Activated naive CD8-positive, alpha-beta T cell treated with anti-CD3 and anti-CD28 coated beads, Interleukin-2, amount 10 ng/mL, durations not matched to agents 7 days and 5 days (primary cell): Measurements from ENCODE around the gene PCK1. TPM values are rescaled to one million over a fixed set of nuclear protein-coding genes. Genes with fewer than 3 reads are reported as not detected.
"Not testable (repeated sequence)": the region's sequence is repeated elsewhere in the genome, so short reads cannot be mapped to it uniquely, and the experiment has no call there.

Source experiments
- ATAC-seq: fragments of 150-1000 bp; cut with Tn5 transposase; one replicate; pipeline ENCODE4 v1.10.0; 2021; ENCODE audit warnings: low read depth, moderate library complexity
- POLR2A ChIA-PET: fragments of 350-600 bp; sonication (Branson Sonifier 250); formaldehyde crosslinking; loops from one replicate; lab custom pipeline; 2021; ENCODE audit warnings: antibody characterized with exemption; lab: Charles Lee
- DNase-seq: peaks from one replicate; pipeline ENCODE4 v3.0.0; 2021
- H3K27ac Mint-ChIP-seq: one replicate; pipeline ENCODE4 v1.8.0; 2022; ENCODE audit warnings: mild to moderate bottlenecking, mixed read lengths
- H3K27me3 Mint-ChIP-seq: one replicate; pipeline ENCODE4 v1.8.0; 2022; ENCODE audit warnings: mild to moderate bottlenecking, moderate library complexity, mixed read lengths
- H3K36me3 Mint-ChIP-seq: one replicate; pipeline ENCODE4 v1.8.0; 2021; ENCODE audit warnings: mild to moderate bottlenecking, mixed read lengths
- H3K4me1 Mint-ChIP-seq: one replicate; pipeline ENCODE4 v1.8.0; 2021; ENCODE audit warnings: mixed read lengths
- H3K4me3 Mint-ChIP-seq: one replicate; pipeline ENCODE4 v1.8.0; 2022; ENCODE audit warnings: mild to moderate bottlenecking, moderate library complexity, mixed read lengths
- H3K9me3 Mint-ChIP-seq: one replicate; pipeline ENCODE4 v1.8.0; 2021; ENCODE audit warnings: mixed read lengths
- total RNA-seq, 2 experiments: library from RNA; stranded (reverse); gene quantifications; one replicate each; pipeline ENCODE4 v1.2.3, GENCODE V29; 2021

The PCK1 gene
- not detected for total RNA-seq

DNA sequence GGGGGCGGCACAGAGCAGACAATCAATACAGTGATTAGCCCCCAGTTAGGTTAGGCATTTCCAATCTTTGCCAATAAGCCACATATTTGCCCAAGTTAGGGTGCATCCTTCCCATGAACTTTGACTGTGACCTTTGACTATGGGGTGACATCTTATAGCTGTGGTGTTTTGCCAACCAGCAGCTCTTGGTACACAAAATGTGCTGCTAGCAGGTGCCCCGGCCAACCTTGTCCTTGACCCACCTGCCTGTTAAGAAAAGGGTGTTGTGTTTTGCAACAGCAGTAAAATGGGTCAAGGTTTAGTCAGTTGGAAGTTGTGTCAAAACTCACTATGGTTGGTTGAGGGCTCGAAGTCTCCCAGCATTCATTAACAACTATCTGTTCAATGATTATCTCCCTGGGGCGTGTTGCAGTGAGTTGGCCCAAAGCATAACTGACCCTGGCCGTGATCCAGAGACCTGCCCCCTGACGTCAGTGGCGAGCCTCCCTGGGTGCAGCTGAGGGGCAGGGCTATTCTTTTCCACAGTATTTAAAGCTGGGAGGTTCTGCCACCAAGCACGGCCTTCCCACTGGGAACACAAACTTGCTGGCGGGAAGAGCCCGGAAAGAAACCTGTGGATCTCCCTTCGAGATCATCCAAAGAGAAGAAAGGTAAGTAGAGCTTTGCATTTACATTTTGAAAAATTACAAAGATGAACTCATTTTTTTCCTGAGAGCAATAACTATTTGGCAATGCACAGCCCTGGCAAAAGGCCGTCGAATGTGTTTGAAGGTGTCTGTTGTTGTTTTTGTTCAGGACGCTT, at the start of gene PCK1:
TSS of gene PCK1 (plus strand) at position 557 of the 802 bp plus-strand sequence. CDS start 302 bp downstream, outside the sequence.
- Mint-ChIP-seq H3K4me1 (no peaks in the 10 kb centered on the region), H3K27me3 (peaks cover 14% of the 10 kb centered on the region), H3K27ac (no peak within 1 kb of the TSS), H3K36me3 (no peaks in the 10 kb centered on the region), H3K9me3 (no peaks in the 10 kb centered on the region), H3K4me3 (no peak within 1 kb of the TSS)
- POLR2A ChIA-PET = no interaction called here
- no peak for ATAC-seq
- DNase-seq = no peak

DNA sequence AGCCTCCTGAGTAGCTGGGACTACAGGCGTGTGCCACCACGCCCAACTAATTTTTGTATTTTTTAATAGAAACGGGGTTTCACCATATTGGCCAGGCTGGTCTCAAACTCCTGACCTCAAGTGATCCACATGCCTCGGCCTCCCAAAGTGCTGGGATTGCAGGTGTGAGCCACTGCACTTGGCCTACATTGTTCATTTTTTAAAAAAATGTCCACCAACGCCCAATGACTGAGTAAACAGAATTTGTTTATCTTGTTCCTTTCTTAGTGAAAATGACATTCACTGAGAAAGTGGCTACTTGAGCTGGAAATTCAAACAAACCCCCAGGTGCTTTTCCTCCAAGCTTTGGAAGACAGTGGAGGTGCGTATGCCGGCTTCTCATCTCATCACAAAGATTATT, 49.2 kb upstream of the PCK1 start:
- H3K4me3 Mint-ChIP-seq, ATAC-seq, DNase-seq, H3K27ac Mint-ChIP-seq, H3K9me3 Mint-ChIP-seq, H3K36me3 Mint-ChIP-seq, H3K4me1 Mint-ChIP-seq, POLR2A ChIA-PET: not testable (repeated sequence)
- H3K27me3 Mint-ChIP-seq = peaks cover 31% of the 10 kb centered on the region

GRCh38 chr20:57512432-57512831, 48.5 kb upstream of the PCK1 start:
- DNase-seq (no peak), ATAC-seq (no peak)
- POLR2A ChIA-PET = no interaction called here
- Mint-ChIP-seq H3K4me3 (no peak overlapping the region), H3K27ac (no peak overlapping the region), H3K27me3 (peaks cover 28% of the 10 kb centered on the region), H3K9me3 (no peaks in the 10 kb centered on the region), H3K4me1 (no peaks in the 10 kb centered on the region), H3K36me3 (no peaks in the 10 kb centered on the region)

DNA sequence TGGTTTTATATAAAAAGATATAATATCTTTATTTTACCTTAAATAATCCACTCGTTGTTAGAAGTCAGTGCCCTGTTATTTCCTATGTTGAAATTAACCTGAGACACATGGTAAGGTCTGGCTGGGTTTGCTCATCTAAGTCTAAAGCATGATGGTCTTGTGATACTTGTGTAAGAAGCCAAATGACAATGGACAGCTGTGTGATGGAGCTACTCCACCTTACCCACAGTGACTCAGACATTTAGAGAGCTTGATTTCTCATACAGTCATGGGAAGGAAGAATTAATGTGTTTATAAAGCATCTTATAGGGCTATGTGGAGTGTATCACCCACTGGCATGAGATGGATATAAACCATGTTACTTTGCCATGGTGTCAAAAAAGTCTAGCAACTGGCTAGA, 47.7 kb upstream of the PCK1 start:
- no peaks in the 10 kb centered on the region for H3K9me3 Mint-ChIP-seq
- ATAC-seq (no peak), DNase-seq (no peak)
- no peak overlapping the region for H3K4me3 Mint-ChIP-seq
- no peak overlapping the region for H3K27ac Mint-ChIP-seq
- H3K36me3 Mint-ChIP-seq = no peaks in the 10 kb centered on the region
- no peaks in the 10 kb centered on the region for H3K4me1 Mint-ChIP-seq
- POLR2A ChIA-PET = no interaction called here
- H3K27me3 Mint-ChIP-seq = peaks cover 25% of the 10 kb centered on the region

DNA sequence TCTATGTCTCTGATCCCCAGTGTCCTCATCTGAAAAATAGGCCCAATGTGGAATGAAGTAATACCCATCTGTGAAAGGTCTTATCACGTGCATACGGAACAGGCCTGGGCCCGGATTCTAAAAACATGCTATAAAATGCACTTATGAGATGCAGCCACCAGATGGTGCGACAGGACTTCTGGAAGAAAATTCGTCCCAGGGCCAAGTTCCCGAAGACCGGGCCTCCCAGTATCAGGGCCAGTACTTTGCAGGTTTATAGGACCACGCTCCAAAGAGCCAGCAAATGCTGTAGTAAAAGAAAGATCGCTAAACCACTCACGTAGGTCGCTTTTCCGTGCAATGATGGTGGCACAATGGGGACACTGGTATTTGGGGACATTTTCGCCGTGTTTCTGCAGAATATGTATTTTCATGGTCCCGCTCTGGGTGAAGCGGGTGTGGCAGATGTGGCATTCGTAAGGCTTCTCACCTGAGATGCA, 46.6 kb upstream of the PCK1 start:
- POLR2A ChIA-PET = no interaction called here
- ATAC-seq = no peak
- Mint-ChIP-seq H3K36me3 (no peaks in the 10 kb centered on the region), H3K27me3 (peaks cover 27% of the 10 kb centered on the region), H3K4me1 (no peaks in the 10 kb centered on the region), H3K9me3 (no peaks in the 10 kb centered on the region), H3K4me3 (no peak overlapping the region), H3K27ac (no peak overlapping the region)
- DNase-seq = no peak

- H3K4me1 Mint-ChIP-seq = peaks cover 11% of the 10 kb centered on the region
- no peak for DNase-seq
- no peak overlapping the region for H3K4me3 Mint-ChIP-seq
- H3K9me3 Mint-ChIP-seq = no peaks in the 10 kb centered on the region
- peaks cover 13% of the 10 kb centered on the region for H3K27me3 Mint-ChIP-seq
- ATAC-seq = no peak
- POLR2A ChIA-PET = no interaction called here
- H3K27ac Mint-ChIP-seq = no peak overlapping the region
- no peaks in the 10 kb centered on the region for H3K36me3 Mint-ChIP-seq
These were observed 43.0 kb upstream of the PCK1 start for GRCh38 chr20:57517904-57518303.

DNA sequence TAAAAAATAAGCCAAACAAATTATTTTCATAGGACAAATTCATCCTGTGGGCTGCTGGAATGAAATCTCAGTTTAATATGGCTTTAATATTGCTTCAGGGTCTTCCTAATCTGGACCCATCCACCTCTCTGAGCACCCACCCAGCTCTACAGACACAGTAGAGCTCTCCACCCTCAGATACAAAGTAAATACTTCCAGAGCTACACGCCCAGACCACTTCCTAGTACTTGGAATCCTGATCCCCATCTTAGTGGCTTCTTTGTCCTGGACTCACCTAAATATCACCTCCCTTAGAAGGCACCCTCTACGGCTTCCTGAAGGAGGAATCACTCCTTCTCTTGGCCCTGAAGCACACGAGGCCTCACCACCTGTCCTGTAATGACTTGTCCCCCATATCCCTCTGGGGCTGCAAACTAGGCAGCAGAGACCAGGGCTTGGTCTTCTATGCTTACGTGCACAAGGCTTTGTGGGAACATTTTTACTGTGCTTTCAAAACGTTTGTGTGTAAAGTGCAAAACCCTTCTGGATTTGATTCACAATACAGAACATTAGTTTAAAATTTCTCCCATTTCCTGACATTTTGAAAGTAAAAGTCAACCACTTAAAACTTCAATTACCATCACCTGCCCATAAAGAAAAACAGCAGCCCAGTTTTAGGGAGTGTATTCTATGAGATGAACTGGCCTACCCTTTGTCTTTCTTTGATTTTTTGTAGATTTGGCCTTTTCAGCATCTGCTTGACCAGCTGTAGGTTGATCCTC, 38.4 kb upstream of the PCK1 start:
- Mint-ChIP-seq H3K27ac (no peak overlapping the region), H3K4me3 (peak overlapping the region; percentile 2), H3K9me3 (no peaks in the 10 kb centered on the region), H3K27me3 (peaks cover 6% of the 10 kb centered on the region), H3K4me1 (peaks cover 14% of the 10 kb centered on the region), H3K36me3 (no peaks in the 10 kb centered on the region)
- no peak for ATAC-seq
- no peak for DNase-seq
- POLR2A ChIA-PET = no interaction called here

- no peak for DNase-seq
- Mint-ChIP-seq H3K27ac (no peak overlapping the region), H3K36me3 (no peaks in the 10 kb centered on the region), H3K27me3 (peaks cover 3% of the 10 kb centered on the region), H3K4me3 (no peak overlapping the region), H3K9me3 (no peaks in the 10 kb centered on the region), H3K4me1 (peaks cover 14% of the 10 kb centered on the region)
- POLR2A ChIA-PET = no interaction called here
- ATAC-seq = no peak
These were observed 37.1 kb upstream of the PCK1 start for GRCh38 chr20:57523782-57524181.

DNA sequence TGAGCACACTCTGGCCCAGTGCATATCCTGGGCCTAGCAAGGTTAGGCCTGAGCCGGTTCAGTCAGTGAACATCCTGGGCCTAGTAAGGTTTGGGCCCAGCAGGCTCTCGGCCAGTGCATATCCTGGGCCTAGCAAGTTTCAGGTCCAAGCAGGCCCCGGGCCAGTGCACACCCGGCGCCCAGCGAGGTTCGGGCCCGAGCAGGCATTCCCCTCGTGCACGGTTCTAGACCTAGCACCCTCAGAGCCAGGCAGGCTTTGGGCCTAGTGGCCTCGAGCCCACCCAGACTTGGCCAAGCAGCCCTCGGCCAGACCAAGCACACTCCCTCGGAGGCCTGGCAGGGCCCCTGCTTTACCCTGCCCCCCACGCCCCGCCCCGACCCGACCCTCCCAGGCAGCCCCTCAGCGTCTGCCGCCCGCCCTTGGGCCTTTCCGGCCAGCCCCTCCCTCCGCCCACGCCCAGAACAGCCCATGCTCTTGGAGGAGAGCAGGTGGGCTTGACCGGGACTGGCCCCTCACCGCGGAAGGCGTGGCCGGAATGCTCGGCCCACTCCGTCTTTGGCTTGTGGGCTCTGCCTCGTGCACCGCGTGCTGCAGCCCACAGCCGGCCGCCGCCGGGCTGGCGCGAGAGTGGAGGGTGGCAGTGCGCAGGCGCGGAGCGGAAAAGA, 36.3 kb upstream of the PCK1 start, which contains the start of gene CTCFL:
TSS of gene CTCFL (minus strand) at position 630 of the 666 bp plus-strand sequence. CDS start 935 bp downstream, outside the sequence.
- peaks cover 14% of the 10 kb centered on the region for H3K4me1 Mint-ChIP-seq
- DNase-seq = no peak
- H3K36me3 Mint-ChIP-seq = no peaks in the 10 kb centered on the region
- POLR2A ChIA-PET = no interaction called here
- no peaks in the 10 kb centered on the region for H3K9me3 Mint-ChIP-seq
- peaks cover 2% of the 10 kb centered on the region for H3K27me3 Mint-ChIP-seq
- no peak for ATAC-seq
- H3K27ac Mint-ChIP-seq = no peak within 1 kb of the TSS
- no peak within 1 kb of the TSS for H3K4me3 Mint-ChIP-seq

DNA sequence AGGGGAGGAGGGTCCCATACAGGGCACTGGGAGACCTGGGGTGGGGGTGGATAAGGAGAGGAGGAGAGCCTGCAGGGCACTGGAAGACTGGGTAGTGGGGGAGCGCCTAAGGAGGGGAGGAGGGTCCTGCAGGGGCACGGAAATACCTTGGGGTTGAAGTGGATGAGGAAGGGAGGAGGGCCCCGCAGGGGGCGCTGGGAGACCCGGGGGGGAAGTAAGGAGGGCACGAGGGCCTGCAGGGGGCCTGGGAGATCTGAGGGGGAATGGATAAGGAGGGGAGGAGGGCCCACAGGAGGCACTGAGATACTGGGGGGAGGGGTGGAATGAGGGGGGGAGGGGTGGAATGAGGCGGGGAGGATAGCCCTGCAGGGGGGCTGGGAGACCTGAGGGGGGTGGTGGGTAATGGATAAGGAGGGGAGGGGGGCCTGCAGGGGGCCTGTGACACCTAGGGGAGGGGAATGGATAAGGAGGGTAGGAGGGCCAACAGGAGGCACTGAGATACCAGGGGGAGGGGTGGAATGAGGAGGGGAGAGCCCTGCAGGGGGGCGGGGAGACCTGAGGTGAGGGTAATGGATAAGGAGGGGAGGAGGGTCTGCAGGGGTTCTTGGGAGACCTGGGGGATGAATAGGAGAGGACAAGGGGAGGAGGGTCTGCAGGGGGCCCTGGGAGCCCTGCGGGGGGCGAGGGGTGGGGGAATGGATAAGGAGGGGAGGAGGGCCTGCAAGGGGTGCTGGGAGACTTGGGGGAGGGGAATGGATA, 35.4 kb upstream of the PCK1 start:
- peaks cover 5% of the 10 kb centered on the region for H3K27me3 Mint-ChIP-seq
- no peak for DNase-seq
- no peaks in the 10 kb centered on the region for H3K9me3 Mint-ChIP-seq
- POLR2A ChIA-PET = no interaction called here
- H3K27ac Mint-ChIP-seq = no peak overlapping the region
- no peak for ATAC-seq
- H3K36me3 Mint-ChIP-seq = no peaks in the 10 kb centered on the region
- H3K4me1 Mint-ChIP-seq = peaks cover 14% of the 10 kb centered on the region
- no peak overlapping the region for H3K4me3 Mint-ChIP-seq

- no peaks in the 10 kb centered on the region for H3K36me3 Mint-ChIP-seq
- no peak for DNase-seq
- H3K4me3 Mint-ChIP-seq = no peak overlapping the region
- peaks cover 14% of the 10 kb centered on the region for H3K4me1 Mint-ChIP-seq
- no peaks in the 10 kb centered on the region for H3K9me3 Mint-ChIP-seq
- no peak for ATAC-seq
- POLR2A ChIA-PET = no interaction called here
- peaks cover 7% of the 10 kb centered on the region for H3K27me3 Mint-ChIP-seq
- no peak overlapping the region for H3K27ac Mint-ChIP-seq
These were observed 34.6 kb upstream of the PCK1 start for GRCh38 chr20:57526087-57526884.

DNA sequence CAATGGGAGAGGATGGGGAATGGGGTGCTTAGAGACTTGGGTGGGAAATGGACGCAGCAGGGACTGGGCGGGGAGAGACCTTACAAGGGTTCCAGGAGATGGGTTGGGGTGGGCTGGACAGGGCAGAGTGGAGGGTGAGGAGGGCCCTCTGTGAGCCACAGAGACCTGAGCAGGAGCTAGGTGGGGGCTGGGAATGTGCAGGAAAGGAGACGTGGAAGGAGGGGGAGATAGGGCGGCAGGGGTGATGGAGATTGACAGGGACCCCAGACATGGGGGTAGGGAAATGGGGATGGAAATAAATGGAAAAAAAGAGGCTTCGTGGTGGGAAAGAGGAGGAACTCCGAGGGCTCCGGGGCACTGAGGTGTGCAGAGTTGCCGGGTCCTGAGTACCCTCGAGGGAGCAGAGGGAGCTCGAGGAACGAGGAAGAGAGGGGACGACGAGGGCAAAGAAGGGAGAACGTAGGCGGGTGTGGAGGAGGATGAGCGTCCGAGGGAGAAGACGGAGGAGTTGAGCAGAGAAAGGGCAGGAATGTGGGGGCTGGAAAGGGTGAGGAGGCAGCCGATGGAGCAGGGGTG, 33.9 kb upstream of the PCK1 start:
- H3K27me3 Mint-ChIP-seq = peaks cover 7% of the 10 kb centered on the region
- no peak overlapping the region for H3K27ac Mint-ChIP-seq
- DNase-seq (no peak), ATAC-seq (no peak)
- no peaks in the 10 kb centered on the region for H3K36me3 Mint-ChIP-seq
- H3K4me3 Mint-ChIP-seq = no peak overlapping the region
- peaks cover 11% of the 10 kb centered on the region for H3K4me1 Mint-ChIP-seq
- no peaks in the 10 kb centered on the region for H3K9me3 Mint-ChIP-seq
- POLR2A ChIA-PET = interaction anchor here (0.5 kb wide), 1 partner anchor 300 kb away, joined by 3 read pairs; no protein-coding TSS in a partner anchor
